HCEC 1CT (cell line): Measurements from ENCODE around the gene PPTC7.
A peak's percentile ranks its signal among the peaks of the same experiment; 100 is the strongest.
"Not testable (repeated sequence)": the region's sequence is repeated elsewhere in the genome, so short reads cannot be mapped to it uniquely, and the experiment has no call there.

Experiments used
- DNase-seq: peaks from one replicate; pipeline ENCODE4 v3.0.0-alpha.2; 2017

PPTC7 gene

GRCh38 chr12:110560946-110561345 lies 22.2 kb downstream of the PPTC7 start:
- no peak for DNase-seq

GRCh38 chr12:110560048-110560447 lies 23.1 kb downstream of the PPTC7 start:
- DNase-seq, result no peak

- DNase-seq, result not testable (repeated sequence)
Observed at GRCh38 chr12:110558945-110559344, 24.2 kb downstream of the PPTC7 start.

DNA sequence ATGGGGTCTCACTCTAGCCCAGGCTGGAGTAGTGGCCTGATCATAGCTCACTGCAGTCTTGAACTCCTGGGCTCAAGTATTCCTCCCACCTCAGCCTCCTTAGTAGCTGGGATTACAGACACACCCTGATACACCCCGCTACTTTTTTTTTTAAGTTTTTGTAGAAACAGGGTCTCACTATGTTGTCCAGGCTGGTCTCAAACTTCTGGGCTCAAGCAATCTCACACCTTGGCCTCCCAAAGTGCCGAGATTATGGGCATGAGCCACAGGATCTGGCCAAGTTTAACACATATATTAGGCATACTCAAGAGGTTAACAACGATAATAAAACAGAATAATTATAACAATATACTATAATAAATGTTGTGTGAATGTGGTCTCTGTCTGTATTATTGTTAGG lies 25.8 kb downstream of the PPTC7 start:
- DNase-seq, result no peak

- DNase-seq, result no peak
Observed at GRCh38 chr12:110556705-110557104, 26.4 kb downstream of the PPTC7 start.

DNA sequence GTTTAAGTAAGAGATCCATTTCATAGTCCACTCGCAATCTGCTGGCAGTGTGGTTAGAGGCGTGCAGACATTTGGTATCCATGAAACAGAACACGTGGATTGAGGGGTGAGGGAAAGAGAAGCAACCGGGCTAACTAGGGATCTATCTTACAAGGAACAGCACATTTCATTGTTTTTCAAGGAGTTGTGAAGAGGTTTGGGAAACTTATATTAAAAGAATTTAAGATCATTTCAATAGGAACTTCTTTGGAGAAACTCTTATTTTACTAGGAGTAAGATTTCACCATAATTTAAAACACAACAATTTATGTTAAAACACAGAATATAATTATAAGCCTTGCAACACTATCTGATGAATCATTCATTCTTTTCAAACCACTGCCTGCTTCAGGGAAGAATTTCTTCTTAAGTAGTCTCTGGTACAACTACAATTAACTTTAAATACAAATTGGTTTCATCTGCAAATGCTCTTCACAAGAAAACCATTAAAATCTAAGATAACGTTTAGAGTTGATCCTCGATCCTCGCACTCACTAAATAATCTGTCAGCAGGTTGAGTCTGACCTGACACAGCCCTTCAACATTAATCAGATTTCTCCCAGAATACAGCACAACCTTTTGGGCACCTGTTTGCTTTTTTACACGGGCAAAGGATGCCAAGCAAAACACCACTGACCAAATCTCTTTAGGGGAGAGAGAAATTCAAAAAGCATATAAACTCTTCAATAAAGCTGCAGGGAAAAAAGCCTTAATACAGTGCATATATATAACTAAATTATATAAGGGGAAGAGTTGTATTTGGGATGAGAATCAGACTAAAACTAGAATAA lies 27.3 kb downstream of the PPTC7 start:
- DNase-seq, result peak; percentile 75

- no peak for DNase-seq
Observed at GRCh38 chr12:110554184-110554583, 28.9 kb downstream of the PPTC7 start.

- no peak for DNase-seq
Observed at GRCh38 chr12:110550981-110551380, 32.1 kb downstream of the PPTC7 start.

- DNase-seq, result no peak
Observed at GRCh38 chr12:110549716-110550115, 33.4 kb downstream of the PPTC7 start.

DNA sequence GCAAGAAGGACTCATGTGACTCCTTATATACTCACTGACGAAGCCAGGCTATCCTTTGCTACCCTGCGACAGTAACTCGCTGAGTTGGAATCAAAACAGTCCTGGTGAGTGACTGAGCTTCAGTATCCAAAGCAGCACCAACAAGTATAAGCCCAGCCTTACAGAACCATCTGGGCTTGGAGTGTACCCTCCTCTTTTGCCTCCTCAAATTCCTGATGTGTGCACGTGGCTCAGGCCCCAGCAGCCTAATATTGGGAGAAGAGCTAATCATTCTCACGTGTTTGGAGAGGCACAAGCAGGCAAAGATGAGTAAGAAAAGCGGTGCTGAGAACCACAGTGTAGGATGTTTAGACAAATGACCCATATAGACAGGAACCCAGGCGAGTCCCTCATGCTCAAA lies 34.4 kb downstream of the PPTC7 start:
- DNase-seq, result peak; percentile 83

GRCh38 chr12:110547090-110547489 lies 36.0 kb downstream of the PPTC7 start:
- no peak for DNase-seq

GRCh38 chr12:110546339-110546738 lies 36.8 kb downstream of the PPTC7 start:
- peak; percentile 98 for DNase-seq

- DNase-seq, result no peak
Observed at GRCh38 chr12:110545812-110546211, 37.3 kb downstream of the PPTC7 start.

GRCh38 chr12:110545259-110545658 lies 37.9 kb downstream of the PPTC7 start:
- DNase-seq, result peak; percentile 99

GRCh38 chr12:110543965-110544364 lies 39.2 kb downstream of the PPTC7 start:
- no peak for DNase-seq

- DNase-seq, result peak; percentile 91
Observed at GRCh38 chr12:110543252-110543959, 39.7 kb downstream of the PPTC7 start.

GRCh38 chr12:110540048-110540447 lies 43.1 kb downstream of the PPTC7 start:
- peak; percentile 73 for DNase-seq

DNA sequence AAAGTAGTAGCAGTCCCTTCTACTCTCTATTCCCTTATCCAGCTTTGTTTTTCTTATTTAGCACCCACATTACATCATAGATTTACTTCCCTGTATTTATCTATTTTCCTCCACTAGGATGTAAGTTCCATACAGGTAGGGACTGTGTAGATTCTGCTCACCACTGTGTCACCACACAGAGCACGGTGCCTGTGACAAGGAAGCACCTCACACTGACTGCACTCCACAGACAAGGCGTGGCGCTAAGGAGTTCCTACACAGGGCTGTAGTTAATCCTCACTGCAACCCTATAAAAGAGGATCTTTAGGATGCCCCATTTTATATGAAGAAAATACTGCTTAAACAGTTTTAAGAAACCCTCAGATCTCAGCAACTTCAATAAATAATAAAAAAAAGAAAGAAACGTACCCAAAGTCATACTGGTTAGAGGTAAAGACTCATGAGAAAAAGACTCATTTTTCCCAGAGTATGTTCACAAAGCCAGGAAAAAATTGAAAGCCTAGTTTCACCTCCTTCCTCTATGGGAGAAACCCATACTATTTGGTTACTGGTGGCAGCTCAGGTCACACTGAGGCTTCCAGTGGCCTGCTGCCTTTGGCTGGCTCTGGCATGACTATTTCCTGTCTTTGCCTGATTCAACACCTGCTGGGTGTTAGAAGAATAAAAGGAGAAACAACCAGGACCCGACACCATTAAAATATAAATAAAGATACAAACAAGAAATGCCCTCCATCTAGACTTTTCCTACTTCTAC lies 44.1 kb downstream of the PPTC7 start:
- no peak for DNase-seq

DNA sequence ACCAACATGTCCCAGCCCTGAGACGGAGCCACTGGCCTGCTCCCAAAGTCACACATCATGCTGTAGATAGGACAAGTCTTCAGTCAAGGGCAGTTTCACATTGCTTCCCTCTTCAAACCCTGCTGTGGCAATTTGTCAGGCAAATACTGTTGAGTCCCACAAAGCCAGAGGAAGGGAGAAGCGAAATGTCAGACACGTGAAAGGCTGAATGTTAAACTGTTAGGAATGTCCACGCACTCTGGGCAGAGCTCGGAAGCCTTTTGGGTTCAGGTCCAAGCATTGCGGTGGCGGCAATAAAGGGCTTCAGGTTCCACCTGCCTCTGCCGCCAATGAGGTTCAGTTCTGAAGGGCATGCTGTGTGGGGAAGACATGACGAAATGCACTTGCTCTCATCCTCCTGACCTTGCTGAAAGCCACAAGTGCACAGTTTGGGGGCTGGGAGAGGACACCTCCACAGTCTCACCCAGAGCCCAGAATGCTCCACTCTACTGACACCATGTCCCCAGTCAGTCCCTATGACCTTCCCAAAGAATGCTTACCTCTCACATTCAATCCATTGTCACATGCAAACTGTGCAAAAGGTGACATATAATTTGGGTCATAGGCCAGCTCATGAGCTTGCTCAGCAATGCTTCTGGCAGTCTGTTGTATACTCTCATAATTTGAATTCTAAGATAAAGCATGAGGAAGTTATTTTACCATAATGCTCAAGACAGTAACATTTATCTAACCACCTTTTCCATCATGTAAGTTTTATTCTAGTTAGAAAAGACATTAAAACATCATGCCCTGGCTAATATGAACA lies 45.3 kb downstream of the PPTC7 start:
- peak; percentile 74 for DNase-seq

- DNase-seq, result no peak
Observed at GRCh38 chr12:110536834-110537604, 46.1 kb downstream of the PPTC7 start.

DNA sequence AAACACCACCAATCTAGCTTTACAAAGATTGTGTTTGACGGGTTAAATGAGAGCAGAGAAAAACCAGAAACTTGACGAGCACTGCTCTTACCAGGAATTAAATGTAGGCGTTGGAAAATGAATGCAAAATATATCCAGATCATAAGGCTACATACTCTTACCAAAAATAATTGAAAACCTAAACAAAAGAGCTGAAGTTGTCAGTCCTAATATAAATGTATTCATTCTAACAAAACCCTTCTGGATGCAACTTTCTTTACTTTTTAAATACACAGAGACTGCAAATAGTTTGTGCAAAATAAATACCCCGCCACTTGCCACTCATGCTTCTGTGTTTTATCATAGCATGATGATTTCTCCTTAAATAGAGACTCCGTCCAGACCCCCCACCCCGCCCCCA lies 48.3 kb downstream of the PPTC7 start:
- DNase-seq, result no peak

- DNase-seq, result peak; percentile 76
Observed at GRCh38 chr12:110533607-110534006, 49.5 kb downstream of the PPTC7 start.
